Endothelial cell of umbilical vein (primary cell): ENCODE results near the gene MRPL32. TPM values are rescaled to one million over a fixed set of nuclear protein-coding genes. Genes with fewer than 3 reads are reported as not detected.

Experiments used
- BruUV-seq: library from RNA; stranded (reverse); fragments of 400-500 nt; replicated peaks from 2 replicates; lab custom pipeline; 2021; lab: Mats Ljungman, UMichigan
- CTCF ChIA-PET: fragments of 300-600, 350-600 bp; sonication (Branson Sonifier 250); formaldehyde crosslinking; loops from one replicate; lab custom pipeline; 2021; ENCODE audit warnings: antibody characterized with exemption, inconsistent platforms; lab: Charles Lee
- POLR2A ChIA-PET: fragments of 300-600, 350-600 bp; sonication (Branson Sonifier 250); formaldehyde crosslinking; loops from one replicate; lab custom pipeline; 2021; ENCODE audit warnings: antibody characterized with exemption, inconsistent platforms; lab: Charles Lee
- DNase-seq: peaks from one replicate; pipeline ENCODE4 v3.0.0-alpha.2; 2011; ENCODE audit warnings: low read depth, low spot score
- FAIRE-seq: peaks from 2 replicates; lab custom pipeline; 2011; peaks lifted over from hg19 to GRCh38; lab: Jason Lieb, UNC
- H2AFZ ChIP-seq: 2 replicates; pipeline ENCODE4 v1.6.0; 2012; ENCODE audit warnings: low read depth, low read length, control low read depth, inconsistent platforms
- H3K27ac ChIP-seq: 2 replicates; pipeline ENCODE4 v1.5.1; 2011; ENCODE audit warnings: low read depth, mild to moderate bottlenecking, control low read depth, low read length, moderate library complexity; ENCODE audit not compliant: insufficient read depth
- H3K27me3 ChIP-seq, 2 experiments: 2 replicates each; pipeline versions ENCODE4 v1.6.0 to v1.6.1; 2011; ENCODE audit warnings: low read length in 2 of 2, mixed read lengths in 1 of 2; ENCODE audit not compliant: control insufficient read depth in 2 of 2, insufficient read depth in 2 of 2
- H3K36me3 ChIP-seq, 2 experiments: 2 replicates in 1 of 2; 3 replicates in 1 of 2; pipeline ENCODE4 v1.5.1; 2011; ENCODE audit warnings: low read length in 2 of 2, mild to moderate bottlenecking in 1 of 2, moderate library complexity in 1 of 2; ENCODE audit not compliant: control insufficient read depth in 2 of 2, insufficient read depth in 2 of 2; ENCODE audit errors: extremely low read depth in 1 of 2
- H3K4me1 ChIP-seq: 3 replicates; pipeline ENCODE4 v1.5.1; 2011; ENCODE audit warnings: mild to moderate bottlenecking, low read length; ENCODE audit not compliant: control insufficient read depth, insufficient read depth; ENCODE audit errors: extremely low read depth
- H3K4me2 ChIP-seq: 2 replicates; pipeline ENCODE4 v1.6.1; 2011; ENCODE audit warnings: low read length, control low read depth, mixed read lengths; ENCODE audit not compliant: insufficient read depth
- H3K4me3 ChIP-seq, 3 experiments: fragments of 200-600 bp in 1 of 3; sonication (generic), shearing (Covaris generic) in 1 of 3; replicated peaks in 1 of 3; 2 replicates each; pipeline ENCODE4 v1.5.1; 2011 to 2016; ENCODE audit warnings: control low read depth in 3 of 3, low read length in 3 of 3, mild to moderate bottlenecking in 2 of 3, inconsistent platforms in 1 of 3, low read depth in 1 of 3, moderate library complexity in 1 of 3; ENCODE audit not compliant: insufficient read depth in 1 of 3
- H3K79me2 ChIP-seq: 2 replicates; pipeline ENCODE4 v1.6.0; 2012; ENCODE audit warnings: low read length, inconsistent platforms; ENCODE audit not compliant: control insufficient read depth, insufficient read depth
- H3K9ac ChIP-seq: replicated peaks from 2 replicates; pipeline ENCODE3; 2011; ENCODE audit warnings: low read length, control low read depth; ENCODE audit not compliant: insufficient read depth; ENCODE audit errors: extremely low read depth
- H3K9me1 ChIP-seq: replicated peaks from 3 replicates; pipeline ENCODE4 v1.6.0; 2011; ENCODE audit warnings: mild to moderate bottlenecking, low read length; ENCODE audit not compliant: control insufficient read depth, insufficient read depth; ENCODE audit errors: extremely low read depth
- H3K9me3 ChIP-seq: replicated peaks from 2 replicates; pipeline ENCODE4 v1.5.1; 2012; ENCODE audit warnings: low read length, inconsistent platforms; ENCODE audit not compliant: control insufficient read depth, insufficient read depth
- H4K20me1 ChIP-seq: replicated peaks from 2 replicates; pipeline ENCODE3; 2011; ENCODE audit warnings: mild to moderate bottlenecking, low read length; ENCODE audit not compliant: control insufficient read depth, insufficient read depth; ENCODE audit errors: extremely low read depth
- EZH2 ChIP-seq: IDR thresholded peaks from 2 replicates; pipeline ENCODE4 v1.6.1; 2012; ENCODE audit warnings: borderline replicate concordance, low read depth, mild to moderate bottlenecking, moderate library complexity, low read length, inconsistent platforms; ENCODE audit not compliant: severe bottlenecking
- FOS ChIP-seq: IDR thresholded peaks from 2 replicates; pipeline ENCODE4 v1.6.1; 2011; ENCODE audit warnings: mild to moderate bottlenecking, low read length, moderate library complexity, borderline replicate concordance; ENCODE audit not compliant: insufficient read depth
- GATA2 ChIP-seq: IDR thresholded peaks from 2 replicates; pipeline ENCODE4 v1.7.0; 2011; ENCODE audit warnings: low read depth, mild to moderate bottlenecking, moderate library complexity, mixed read lengths, low read length; ENCODE audit not compliant: insufficient read length, insufficient read depth
- MYC ChIP-seq: IDR thresholded peaks from one replicate; pipeline ENCODE4 v1.6.1; 2011; ENCODE audit warnings: mild to moderate bottlenecking, low read depth, low read length
- POLR2AphosphoS5 ChIP-seq: IDR thresholded peaks from 2 replicates; pipeline ENCODE4 v1.6.1; 2012; ENCODE audit warnings: low read depth, mild to moderate bottlenecking, control low read depth, low read length, moderate library complexity; ENCODE audit not compliant: insufficient read depth
- dilution Hi-C: fragments of 300-500 bp; cut with MboI; formaldehyde crosslinking; loops from one replicate; pipeline ENCODE4 v1.15.0; 2019; ENCODE audit warnings: low sequenced_read_pairs; ENCODE audit not compliant: extremely low pct_ligation_motif_present
- intact Hi-C: fragments of 100-400 bp; cut with micrococcal nuclease; formaldehyde crosslinking; loops from one replicate; pipeline ENCODE4 v1.10.0; 2022
- polyA plus RNA-seq, 4 experiments: library from polyadenylated mRNA; depleted of rRNA in 3 of 4; stranded (reverse) in 3 of 4; unstranded in 1 of 4; fragments of >200 nt; gene quantifications; 2 replicates each; pipeline versions ENCODE4 v1.2.1 to v1.2.3, GENCODE V29; 2011 to 2012; ENCODE audit warnings: missing spikeins in 1 of 4
- total RNA-seq: library from RNA; stranded (reverse); gene quantifications from 2 replicates; pipeline ENCODE4 v1.2.3, GENCODE V29; 2021
- TF ChIP-seq, protein P1 (sequence below): IDR thresholded peaks from 2 replicates; pipeline ENCODE4 v1.6.1; 2011; ENCODE audit not compliant: insufficient read depth, insufficient read length
- TF ChIP-seq, protein P2 (sequence below), 2 donors: IDR thresholded peaks; 1 replicate in 1 of 2; 2 replicates in 1 of 2; pipeline ENCODE4 v1.5.1; 2011; ENCODE audit warnings: low read length in 2 of 2, mild to moderate bottlenecking in 2 of 2, moderate library complexity in 2 of 2, control low read depth in 1 of 2, inconsistent platforms in 1 of 2, low read depth in 1 of 2; ENCODE audit not compliant: insufficient read depth in 1 of 2; ENCODE audit errors: extremely low read depth in 1 of 2

The MRPL32 gene
- total and polyA plus RNA-seq, 2 donors (not counting 3 experiments of a cell fraction or from before 2014, with no cell fraction given) = 39.9 to 62.2 TPM

- H2AFZ ChIP-seq = no peak overlapping the region
- H4K20me1 ChIP-seq = no peaks in the 10 kb centered on the region
- BruUV-seq = no TSS peak
- no peak for DNase-seq
- H3K9me3 ChIP-seq = no peaks in the 10 kb centered on the region
- CTCF ChIA-PET = interaction anchor here (0.8 to 1.6 kb wide), 3 partner anchors 19 to 965 kb away, joined by 3 to 5 read pairs (median 3); no protein-coding TSS in a partner anchor
- H3K36me3 ChIP-seq = no peaks in the 10 kb centered on the region
- H3K79me2 ChIP-seq = no peaks in the 10 kb centered on the region
- H3K27me3 ChIP-seq = peaks cover 0 to 3% of the 10 kb centered on the region in 2 experiments
- POLR2A ChIA-PET = no interaction called here
- TF ChIP-seq, protein P1, sequence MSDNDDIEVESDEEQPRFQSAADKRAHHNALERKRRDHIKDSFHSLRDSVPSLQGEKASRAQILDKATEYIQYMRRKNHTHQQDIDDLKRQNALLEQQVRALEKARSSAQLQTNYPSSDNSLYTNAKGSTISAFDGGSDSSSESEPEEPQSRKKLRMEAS = no peak
- TF ChIP-seq, protein P2, sequence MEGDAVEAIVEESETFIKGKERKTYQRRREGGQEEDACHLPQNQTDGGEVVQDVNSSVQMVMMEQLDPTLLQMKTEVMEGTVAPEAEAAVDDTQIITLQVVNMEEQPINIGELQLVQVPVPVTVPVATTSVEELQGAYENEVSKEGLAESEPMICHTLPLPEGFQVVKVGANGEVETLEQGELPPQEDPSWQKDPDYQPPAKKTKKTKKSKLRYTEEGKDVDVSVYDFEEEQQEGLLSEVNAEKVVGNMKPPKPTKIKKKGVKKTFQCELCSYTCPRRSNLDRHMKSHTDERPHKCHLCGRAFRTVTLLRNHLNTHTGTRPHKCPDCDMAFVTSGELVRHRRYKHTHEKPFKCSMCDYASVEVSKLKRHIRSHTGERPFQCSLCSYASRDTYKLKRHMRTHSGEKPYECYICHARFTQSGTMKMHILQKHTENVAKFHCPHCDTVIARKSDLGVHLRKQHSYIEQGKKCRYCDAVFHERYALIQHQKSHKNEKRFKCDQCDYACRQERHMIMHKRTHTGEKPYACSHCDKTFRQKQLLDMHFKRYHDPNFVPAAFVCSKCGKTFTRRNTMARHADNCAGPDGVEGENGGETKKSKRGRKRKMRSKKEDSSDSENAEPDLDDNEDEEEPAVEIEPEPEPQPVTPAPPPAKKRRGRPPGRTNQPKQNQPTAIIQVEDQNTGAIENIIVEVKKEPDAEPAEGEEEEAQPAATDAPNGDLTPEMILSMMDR (IDR thresholded peaks at IDR 0.05; ENCODE audit: extremely low read depth in 1 of 2, insufficient read depth in 1 of 2, low read depth in 1 of 2, low read length in 2 of 2) = no peak
- no peak for TF ChIP-seq GATA2
- TF ChIP-seq EZH2 = no peak
- TF ChIP-seq MYC = no peak
- TF ChIP-seq FOS = no peak
- TF ChIP-seq POLR2AphosphoS5 = no peak
- no peak overlapping the region for H3K4me3 ChIP-seq
- intact Hi-C loops = no loop called here
- FAIRE-seq = no peak
- no peak overlapping the region for H3K4me2 ChIP-seq
- no peaks in the 10 kb centered on the region for H3K9me1 ChIP-seq
- no peak overlapping the region for H3K9ac ChIP-seq
- H3K4me1 ChIP-seq = peaks cover 6% of the 10 kb centered on the region
- no peak overlapping the region for H3K27ac ChIP-seq
- dilution Hi-C loops = no loop called here
Observed at GRCh38 chr7:42906181-42906580, 26.0 kb upstream of the MRPL32 start.
